ENCODE data around the gene BID.
"Not testable (repeated sequence)": the region's sequence is repeated elsewhere in the genome, so short reads cannot be mapped to it uniquely, and the experiment has no call there.

The BID gene

GRCh38 chr22:17767233-17768065 is 6.8 kb downstream of the BID start:
- DNase-seq, result peak; percentile 58 to 65

- not testable (repeated sequence) for DNase-seq
Measured at GRCh38 chr22:17764852-17765251, 9.4 kb downstream of the BID start.

- DNase-seq, result no peak
Measured at GRCh38 chr22:17764036-17764435, 10.2 kb downstream of the BID start.

GRCh38 chr22:17763442-17763841 is 10.8 kb downstream of the BID start:
- not testable (repeated sequence) for DNase-seq

DNA sequence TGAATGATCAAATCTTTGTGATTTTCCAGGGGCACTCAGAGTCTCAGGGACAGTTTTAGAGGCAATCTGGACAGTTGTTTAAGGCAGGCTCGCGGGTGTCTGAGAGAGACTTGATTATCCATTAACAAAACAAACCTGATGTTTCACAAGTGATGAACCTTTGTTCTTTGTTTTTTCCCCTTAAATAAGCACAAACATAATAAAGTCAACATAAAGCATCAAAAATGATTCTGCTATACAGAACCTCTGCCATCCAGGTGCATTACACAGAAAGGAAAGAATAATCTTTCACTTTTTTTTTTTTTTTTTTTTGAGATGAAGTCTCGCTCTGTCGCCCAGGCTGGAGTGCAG is 13.2 kb downstream of the BID start:
- no peak for DNase-seq

DNA sequence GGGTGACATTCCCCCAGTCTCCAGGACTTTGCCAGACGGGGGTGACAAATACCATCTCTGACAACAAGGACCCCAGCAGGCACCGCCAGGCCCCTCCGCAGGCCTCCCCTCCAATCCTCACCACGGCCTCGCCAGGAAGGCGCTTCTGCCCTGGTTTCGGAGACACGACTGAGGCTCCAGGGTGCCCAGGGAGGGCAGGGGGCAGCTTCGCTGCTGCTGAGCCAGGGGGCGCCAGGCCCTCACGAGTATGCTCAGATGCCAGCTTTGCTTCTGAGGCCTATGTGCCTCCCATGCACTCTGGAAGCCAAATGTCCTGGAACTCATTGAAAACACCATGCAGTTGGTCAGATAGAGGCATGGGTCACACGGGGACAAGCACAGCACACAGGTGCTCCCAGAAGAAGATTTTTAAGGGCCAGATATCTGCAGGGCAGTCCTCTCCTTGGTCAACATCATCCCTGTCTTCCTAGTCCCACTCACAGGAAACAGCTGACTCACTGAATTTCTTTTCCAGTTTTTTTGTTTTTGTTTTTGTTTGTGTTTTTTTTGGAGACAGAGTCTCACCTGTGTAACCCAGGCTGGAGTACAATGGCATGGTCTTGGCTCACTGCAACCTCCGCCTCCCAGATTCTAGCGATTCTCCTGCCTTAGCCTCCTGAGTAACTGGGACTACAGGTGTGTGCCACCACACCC is 19.9 kb downstream of the BID start:
- DNase-seq, result peak in 1 of 2 donors; percentile 33

GRCh38 chr22:17753401-17753989 is 20.8 kb downstream of the BID start:
- DNase-seq, result no peak

DNA sequence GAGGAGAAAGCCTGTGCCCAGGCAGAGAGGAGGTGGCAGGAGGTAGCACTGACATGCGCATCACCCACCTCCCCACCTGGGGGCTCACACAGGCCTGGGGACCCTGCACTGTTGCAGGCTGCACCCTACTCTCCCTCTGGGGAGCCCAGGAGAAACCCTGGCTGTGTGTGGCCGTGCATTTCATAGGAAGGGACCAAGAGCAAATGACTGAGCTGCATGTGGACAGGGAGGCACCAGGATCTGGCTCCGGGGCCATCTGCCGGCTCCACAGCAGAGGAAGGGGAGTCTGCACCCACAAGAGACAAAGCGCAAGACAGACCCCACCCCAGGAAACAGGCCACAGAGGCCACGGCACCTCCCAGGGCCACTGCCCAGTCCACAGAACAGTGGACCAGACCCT is 22.7 kb downstream of the BID start:
- DNase-seq, result no peak

- no peak for DNase-seq
Measured at GRCh38 chr22:17749605-17750395, 24.5 kb downstream of the BID start.

DNA sequence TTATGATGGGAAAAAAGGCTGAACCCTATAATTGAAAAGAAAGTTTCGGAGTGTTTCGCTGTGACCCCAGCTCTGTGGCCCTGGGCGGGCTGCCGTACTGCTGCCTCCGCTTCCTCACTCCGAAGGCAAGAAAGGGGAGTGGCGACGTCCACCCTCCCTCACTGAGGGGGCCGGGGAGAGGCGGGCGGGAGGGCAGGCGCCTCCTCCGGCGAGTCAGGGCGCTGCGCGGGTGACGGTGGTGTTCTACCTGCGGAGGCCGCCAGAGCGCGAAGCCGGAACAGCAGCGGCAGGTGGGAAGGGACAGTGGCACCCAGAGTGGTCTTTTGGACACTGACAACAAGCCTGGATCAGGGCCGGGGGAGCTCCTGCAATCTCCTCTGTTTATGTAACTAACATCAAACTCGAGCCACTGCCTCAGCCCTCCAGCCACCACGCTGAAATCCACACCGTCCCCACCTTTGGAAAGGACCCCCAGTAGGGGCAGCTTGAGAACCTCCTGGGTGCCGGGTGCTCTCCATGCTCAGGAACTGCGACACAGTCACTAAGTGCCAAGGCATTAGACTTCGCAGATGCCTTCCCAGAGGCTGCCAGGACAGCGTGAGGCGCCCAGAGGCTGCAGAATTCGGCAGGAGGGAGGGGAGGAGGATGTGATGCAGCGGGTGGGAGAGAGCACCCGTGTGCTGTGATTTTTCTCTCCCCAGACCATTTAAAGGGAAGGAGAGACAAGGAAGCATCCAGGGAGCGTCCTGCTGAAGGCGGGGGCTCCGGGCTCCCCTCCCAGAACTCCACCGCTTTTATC is 25.5 kb downstream of the BID start:
- DNase-seq, result no peak

- DNase-seq, result no peak
Measured at GRCh38 chr22:17746916-17747315, 27.4 kb downstream of the BID start.

DNA sequence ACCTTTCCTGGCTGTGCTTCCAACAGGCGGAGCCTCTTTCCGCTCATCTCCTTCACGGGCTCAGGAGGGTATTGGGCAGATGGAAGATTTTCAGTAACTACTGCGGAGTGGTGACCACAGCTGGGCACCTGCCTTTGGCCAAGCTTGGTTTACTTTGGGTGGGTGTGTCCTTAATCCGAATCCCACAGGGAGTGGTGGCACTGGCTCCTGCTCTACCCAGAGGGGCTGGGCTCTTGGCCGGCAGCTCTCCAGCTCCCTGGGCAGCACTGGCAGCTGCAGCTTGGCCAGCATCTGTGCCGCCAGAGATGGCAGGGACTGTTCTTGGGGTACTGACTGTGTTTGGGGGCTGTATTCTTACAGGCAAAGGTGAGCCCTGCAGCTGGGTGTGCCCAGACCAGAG is 29.8 kb downstream of the BID start:
- no peak for DNase-seq

DNA sequence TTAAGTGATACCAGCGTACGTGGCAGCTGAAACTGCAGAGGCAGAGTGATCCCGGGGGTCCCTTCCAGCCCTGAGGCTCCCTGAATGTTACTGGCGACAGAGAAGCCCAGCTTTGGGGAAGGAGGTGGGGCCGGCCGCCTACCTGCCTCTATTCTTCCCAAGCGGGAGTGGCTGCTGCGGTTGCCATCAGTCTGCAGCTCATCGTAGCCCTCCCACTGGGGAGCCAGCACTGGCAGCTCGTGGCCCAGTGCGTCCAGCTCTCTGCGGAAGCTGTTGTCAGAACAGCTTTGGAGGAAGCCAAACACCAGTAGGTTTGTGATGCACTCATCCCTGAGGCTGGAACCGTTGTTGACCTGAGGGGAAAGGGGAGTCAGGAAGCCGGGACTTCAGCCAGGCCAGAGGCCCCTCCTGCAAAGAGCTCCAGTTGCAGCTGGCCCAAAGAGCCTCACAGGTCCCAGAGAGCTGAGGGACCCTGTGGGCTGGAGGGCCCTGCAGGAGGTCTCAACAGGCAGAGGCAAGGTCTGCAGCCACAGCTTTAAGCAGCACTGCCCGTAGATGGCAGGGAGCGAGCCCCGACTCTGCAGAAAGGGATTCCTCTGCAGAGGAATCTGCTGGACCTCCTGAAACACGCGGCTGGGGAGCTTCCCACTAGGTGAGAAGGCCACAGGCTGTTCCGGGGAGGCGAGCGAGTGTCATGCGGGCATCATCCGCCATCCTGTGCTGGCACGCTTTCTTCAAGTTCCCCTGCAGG is 30.4 kb downstream of the BID start:
- DNase-seq, result no peak

- peak; percentile 79 to 81 for DNase-seq
Measured at GRCh38 chr22:17742527-17742902, 31.8 kb downstream of the BID start.

- no peak for DNase-seq
Measured at GRCh38 chr22:17741866-17742526, 32.3 kb downstream of the BID start.

DNA sequence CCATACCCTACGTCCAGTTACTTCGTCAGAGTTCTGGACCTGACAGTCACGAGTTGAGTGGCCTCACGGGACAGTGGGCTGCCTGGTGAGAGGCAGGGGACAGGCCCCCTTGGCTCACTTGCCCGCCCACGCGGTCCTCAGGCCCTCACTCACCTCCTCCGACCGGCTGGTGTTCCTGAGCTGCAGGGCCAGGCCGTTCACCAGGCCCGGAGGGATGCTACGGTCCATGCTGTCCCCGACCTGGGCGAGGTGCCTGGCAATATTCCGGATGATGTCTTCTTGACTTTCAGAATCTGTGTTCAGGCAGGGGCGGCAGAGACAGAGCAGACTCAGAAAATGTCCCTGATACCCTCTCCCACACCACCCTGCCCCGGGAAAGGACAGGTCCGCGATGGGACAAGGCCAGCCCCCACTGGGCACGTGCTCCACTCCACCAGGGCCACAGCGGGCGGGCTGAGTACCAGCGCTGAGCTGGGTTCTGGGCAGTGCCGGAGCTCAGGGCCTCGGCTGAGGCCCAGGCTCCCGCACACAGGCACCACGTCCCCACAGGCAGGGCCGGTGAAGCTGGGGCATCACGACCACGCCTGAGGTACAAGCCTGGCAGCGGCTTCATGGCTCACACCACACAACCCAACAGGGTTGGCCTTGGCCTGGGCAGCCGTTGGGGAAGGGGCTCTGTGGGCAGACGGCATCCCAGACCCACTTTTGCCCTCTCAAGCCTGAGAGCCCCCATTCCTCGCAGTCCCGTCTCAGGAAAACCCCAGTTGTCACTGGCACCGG is 34.9 kb downstream of the BID start:
- no peak for DNase-seq

DNA sequence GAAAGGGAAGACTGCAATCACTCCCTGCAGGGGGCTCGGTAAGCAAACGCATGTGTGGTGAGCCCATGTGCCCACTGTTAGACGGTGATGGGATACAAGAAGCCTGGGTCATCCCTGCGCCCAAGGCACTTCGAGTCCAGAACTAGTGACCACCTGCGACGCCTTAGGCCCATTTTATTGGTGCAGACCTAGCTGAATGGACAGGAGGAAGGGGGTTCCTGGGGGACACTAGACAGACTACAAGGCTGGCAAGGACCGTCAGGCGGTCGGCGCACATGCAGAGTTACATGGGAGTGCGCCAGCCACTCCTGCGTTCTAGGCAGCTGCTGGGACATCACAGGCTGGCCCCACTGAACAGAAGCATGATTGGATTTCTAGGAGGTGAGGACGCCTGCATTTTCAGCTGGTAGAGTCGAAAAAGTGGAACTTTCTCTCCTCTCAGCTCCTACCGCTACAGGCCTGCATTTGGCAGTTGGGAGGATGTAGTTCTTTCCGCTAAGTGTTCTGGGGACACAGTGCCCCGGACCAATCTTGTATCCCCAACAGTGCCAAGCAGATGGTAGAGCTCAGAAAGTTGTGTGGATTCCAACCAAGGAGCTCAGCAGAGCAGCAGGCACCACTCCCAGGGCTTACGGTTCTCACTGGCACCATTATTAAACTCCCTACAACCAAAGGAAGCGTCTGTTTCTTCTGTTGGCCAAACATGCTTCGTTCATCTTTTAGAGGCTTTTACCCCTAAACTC is 35.7 kb downstream of the BID start:
- DNase-seq, result no peak

GRCh38 chr22:17734187-17734586 is 40.1 kb downstream of the BID start:
- peak in 1 of 2 donors; percentile 16 for DNase-seq

DNA sequence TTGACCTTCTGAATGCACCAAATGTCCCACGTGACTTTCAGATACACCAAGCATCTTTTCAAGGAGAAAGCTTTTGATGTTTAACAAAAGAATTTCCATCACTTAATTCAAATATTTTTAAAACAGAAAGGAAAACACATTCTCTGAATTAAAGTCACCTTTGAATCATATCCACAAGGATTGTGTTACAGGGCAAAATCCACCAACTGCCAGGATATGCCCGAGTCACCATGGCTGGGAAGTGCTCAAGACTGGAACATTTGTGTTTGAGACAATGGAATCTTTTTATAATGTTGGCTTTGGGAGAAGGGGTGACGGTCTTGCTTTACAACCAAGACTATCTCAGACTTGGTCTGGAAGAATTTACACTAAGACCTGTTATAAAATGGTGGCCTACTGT is 40.8 kb downstream of the BID start:
- no peak for DNase-seq
